Vagina (tissue), 2 donors: Measurements from ENCODE around the gene ICOS.

Experiments
- POLR2AphosphoS5 ChIP-seq, 2 donors: sonication (generic); formaldehyde crosslinking; IDR thresholded peaks; one replicate each; pipeline ENCODE4 v1.9.0; 2017; ENCODE audit warnings: antibody characterized with exemption in 2 of 2, mild to moderate bottlenecking in 2 of 2, low read depth in 1 of 2; ENCODE audit not compliant: insufficient read depth in 1 of 2
- TF ChIP-seq, protein P1 (sequence below), 3 experiments: fragments of 450-650 bp in 2 of 3; fragments of 200-600 bp in 1 of 3; sonication (generic) in 1 of 3; IDR thresholded peaks; one replicate each; pipeline ENCODE4 v1.5.1; 2017 to 2019; ENCODE audit warnings: antibody characterized with exemption in 3 of 3, mild to moderate bottlenecking in 2 of 3, moderate library complexity in 2 of 3

DNA sequence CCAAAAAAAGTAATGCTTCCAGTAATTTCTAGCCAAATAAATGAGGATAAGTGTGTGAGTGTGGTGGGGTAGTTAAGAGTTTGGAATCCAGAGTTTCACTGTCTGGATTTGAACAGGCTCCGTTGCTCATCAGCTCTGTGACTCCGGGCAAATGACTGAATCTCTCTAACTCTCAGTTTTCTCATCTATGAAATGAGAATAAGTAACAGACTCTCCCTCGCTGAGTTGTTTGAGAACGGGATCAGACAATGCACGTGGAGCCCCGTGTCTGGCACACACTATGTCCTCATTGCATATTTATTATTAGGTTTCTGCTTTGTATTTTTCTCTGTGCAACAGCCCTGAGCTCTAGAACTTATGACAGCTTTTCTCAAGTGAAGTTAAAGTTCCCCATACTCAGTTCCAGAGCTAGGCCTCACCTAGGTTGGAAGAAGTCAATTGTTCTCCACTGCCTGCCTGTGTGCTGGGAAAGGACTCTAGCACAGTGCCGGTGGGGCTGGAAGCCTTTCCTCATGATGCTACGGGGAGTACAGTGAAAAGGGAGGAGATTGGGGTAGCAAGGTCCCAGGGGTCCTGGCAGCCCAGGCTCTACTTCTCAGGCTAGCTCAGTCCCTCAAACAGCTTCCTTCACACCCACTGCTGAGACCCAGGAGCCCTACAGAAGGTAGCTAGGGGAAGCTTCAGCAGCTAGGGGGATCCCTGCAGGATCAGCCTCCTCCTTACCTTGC, 1.7 kb upstream of the ICOS start:
- TF ChIP-seq, protein P1, sequence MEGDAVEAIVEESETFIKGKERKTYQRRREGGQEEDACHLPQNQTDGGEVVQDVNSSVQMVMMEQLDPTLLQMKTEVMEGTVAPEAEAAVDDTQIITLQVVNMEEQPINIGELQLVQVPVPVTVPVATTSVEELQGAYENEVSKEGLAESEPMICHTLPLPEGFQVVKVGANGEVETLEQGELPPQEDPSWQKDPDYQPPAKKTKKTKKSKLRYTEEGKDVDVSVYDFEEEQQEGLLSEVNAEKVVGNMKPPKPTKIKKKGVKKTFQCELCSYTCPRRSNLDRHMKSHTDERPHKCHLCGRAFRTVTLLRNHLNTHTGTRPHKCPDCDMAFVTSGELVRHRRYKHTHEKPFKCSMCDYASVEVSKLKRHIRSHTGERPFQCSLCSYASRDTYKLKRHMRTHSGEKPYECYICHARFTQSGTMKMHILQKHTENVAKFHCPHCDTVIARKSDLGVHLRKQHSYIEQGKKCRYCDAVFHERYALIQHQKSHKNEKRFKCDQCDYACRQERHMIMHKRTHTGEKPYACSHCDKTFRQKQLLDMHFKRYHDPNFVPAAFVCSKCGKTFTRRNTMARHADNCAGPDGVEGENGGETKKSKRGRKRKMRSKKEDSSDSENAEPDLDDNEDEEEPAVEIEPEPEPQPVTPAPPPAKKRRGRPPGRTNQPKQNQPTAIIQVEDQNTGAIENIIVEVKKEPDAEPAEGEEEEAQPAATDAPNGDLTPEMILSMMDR (IDR thresholded peaks at IDR 0.05): no peak
- no peak for TF ChIP-seq POLR2AphosphoS5 (IDR thresholded peaks at IDR 0.05; ENCODE audit: insufficient read depth in 1 of 2, low read depth in 1 of 2)
